ENCODE results near the gene DAB1.
A peak's percentile ranks its signal among the peaks of the same experiment; 100 is the strongest.

DAB1 gene

GRCh38 chr1:57411262-57411661 is 12.6 kb downstream of the DAB1 start:
- peak; percentile 49 for DNase-seq (ENCODE audit: low read depth)

- DNase-seq (ENCODE audit: low read depth): no peak
Observed at GRCh38 chr1:57410508-57410907, 13.4 kb downstream of the DAB1 start.

GRCh38 chr1:57407928-57408327 is 15.9 kb downstream of the DAB1 start:
- DNase-seq (ENCODE audit: low read depth): no peak

GRCh38 chr1:57406428-57406970 is 17.4 kb downstream of the DAB1 start:
- no peak for DNase-seq (ENCODE audit: low read depth)

GRCh38 chr1:57404884-57405283 is 19.0 kb downstream of the DAB1 start:
- DNase-seq (ENCODE audit: low read depth): no peak

- no peak for DNase-seq (ENCODE audit: low read depth)
Observed at GRCh38 chr1:57403201-57403600, 20.7 kb downstream of the DAB1 start.

GRCh38 chr1:57401671-57402070 is 22.2 kb downstream of the DAB1 start:
- no peak for DNase-seq (ENCODE audit: low read depth)

GRCh38 chr1:57400048-57400447 is 23.8 kb downstream of the DAB1 start:
- no peak for DNase-seq (ENCODE audit: low read depth)

- no peak for DNase-seq (ENCODE audit: low read depth)
Observed at GRCh38 chr1:57393058-57393584, 30.7 kb downstream of the DAB1 start.

GRCh38 chr1:57385336-57385735 is 38.5 kb downstream of the DAB1 start:
- DNase-seq (ENCODE audit: low read depth): no peak

GRCh38 chr1:57384901-57385300 is 39.0 kb downstream of the DAB1 start:
- no peak for DNase-seq (ENCODE audit: low read depth)

GRCh38 chr1:57384284-57384683 is 39.6 kb downstream of the DAB1 start:
- DNase-seq (ENCODE audit: low read depth): no peak

GRCh38 chr1:57381871-57382270 is 42.0 kb downstream of the DAB1 start:
- DNase-seq (ENCODE audit: low read depth): no peak

GRCh38 chr1:57381426-57381825 is 42.4 kb downstream of the DAB1 start:
- DNase-seq (ENCODE audit: low read depth): no peak

GRCh38 chr1:57380923-57381322 is 42.9 kb downstream of the DAB1 start:
- DNase-seq (ENCODE audit: low read depth): no peak

- DNase-seq (ENCODE audit: low read depth): no peak
Observed at GRCh38 chr1:57378534-57378933, 45.3 kb downstream of the DAB1 start.

GRCh38 chr1:57377339-57378139 is 46.3 kb downstream of the DAB1 start:
- no peak for DNase-seq (ENCODE audit: low read depth)

- no peak for DNase-seq (ENCODE audit: low read depth)
Observed at GRCh38 chr1:57376041-57376440, 47.8 kb downstream of the DAB1 start.

- no peak for DNase-seq (ENCODE audit: low read depth)
Observed at GRCh38 chr1:57369889-57370288, 54.0 kb downstream of the DAB1 start.

GRCh38 chr1:57367945-57368344 is 55.9 kb downstream of the DAB1 start:
- DNase-seq (ENCODE audit: low read depth): no peak

- DNase-seq (ENCODE audit: low read depth): no peak
Observed at GRCh38 chr1:57363643-57364042, 60.2 kb downstream of the DAB1 start.

- DNase-seq (ENCODE audit: low read depth): no peak
Observed at GRCh38 chr1:57363165-57363564, 60.7 kb downstream of the DAB1 start.

- DNase-seq (ENCODE audit: low read depth): no peak
Observed at GRCh38 chr1:57362480-57362879, 61.4 kb downstream of the DAB1 start.

- no peak for DNase-seq (ENCODE audit: low read depth)
Observed at GRCh38 chr1:57361516-57361915, 62.3 kb downstream of the DAB1 start.

Measured in non-pigmented ciliary epithelial cell (primary cell).